LoVo (cell line): Measurements from ENCODE around the gene TADA2A.
"Not testable (repeated sequence)": the region's sequence is repeated elsewhere in the genome, so short reads cannot be mapped to it uniquely, and the experiment has no call there.

ENCODE experiments used
- DNase-seq: peaks from one replicate; pipeline ENCODE4 v3.0.0-alpha.2; 2016; ENCODE audit warnings: low spot score

Gene TADA2A

DNA sequence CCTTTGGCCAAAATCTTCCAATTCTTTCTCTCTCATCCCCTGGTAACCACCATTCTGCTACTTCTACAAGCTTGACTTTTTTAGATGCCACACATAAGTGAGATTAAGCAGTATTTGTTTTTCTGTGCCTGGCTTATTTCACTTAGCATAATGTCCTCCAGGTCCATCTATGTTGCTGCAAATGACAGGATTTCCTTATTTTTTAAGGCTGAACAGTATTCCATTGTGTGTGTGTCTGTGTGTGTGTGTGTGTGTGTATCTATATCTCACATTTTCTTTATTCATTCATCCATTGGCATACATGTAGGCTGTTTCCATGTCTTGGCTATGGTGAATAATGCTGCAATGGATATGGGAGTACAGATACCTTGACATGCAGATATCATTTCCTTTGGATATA lies 6.2 kb upstream of the TADA2A start:
- no peak for DNase-seq

DNA sequence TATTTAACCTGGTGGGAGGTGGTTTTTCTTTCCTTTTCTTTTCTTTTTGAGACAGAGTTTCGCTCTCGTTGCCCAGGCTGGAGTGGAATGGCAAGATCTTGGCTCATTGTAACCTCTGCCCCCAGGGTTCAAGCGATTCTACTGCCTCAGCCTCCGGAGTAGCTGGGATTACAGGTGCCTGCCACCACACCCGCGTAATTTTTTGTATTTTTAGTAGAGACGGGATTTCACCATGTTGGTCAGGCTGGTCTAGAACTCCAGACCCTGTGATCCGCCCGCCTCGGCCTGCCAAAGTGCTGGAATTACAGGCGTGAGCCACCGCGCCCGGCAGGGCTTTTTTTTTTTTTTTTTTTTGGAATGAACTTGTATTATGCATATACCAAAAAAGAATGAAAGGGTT lies 1.2 kb upstream of the TADA2A start:
- not testable (repeated sequence) for DNase-seq

DNA sequence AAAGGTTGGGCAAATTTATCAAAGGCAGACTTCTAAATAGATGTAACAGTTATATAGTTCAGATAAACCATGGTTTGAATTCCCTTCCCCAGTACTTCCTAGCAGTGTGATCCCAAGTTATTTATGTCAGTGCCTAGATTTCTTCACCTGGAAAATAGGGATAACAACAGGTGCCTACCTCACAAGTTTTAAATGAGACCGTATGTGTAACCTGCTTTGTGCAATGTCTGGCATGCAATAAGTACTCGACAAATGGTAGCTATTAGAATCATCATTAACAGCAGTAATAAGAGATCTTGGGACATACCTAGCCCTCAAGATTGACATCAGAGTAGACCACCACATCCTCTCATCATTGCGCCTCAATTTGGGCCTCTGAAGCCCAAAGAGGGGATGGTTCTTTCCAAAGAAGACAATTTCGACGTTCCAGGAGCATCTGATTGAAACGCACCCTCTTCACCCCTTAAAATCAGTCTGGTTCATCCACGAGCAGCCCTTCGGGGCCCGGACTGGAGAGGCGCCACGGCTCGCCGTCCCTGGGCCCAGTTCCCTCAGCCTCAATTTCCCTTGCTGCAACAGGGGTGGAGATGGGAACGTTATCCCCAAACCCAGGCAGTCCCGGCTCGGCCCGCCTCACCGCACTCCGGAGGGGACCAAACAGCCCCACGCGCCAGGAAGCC lies 591 bp upstream of the TADA2A start:
- DNase-seq: no peak

DNA sequence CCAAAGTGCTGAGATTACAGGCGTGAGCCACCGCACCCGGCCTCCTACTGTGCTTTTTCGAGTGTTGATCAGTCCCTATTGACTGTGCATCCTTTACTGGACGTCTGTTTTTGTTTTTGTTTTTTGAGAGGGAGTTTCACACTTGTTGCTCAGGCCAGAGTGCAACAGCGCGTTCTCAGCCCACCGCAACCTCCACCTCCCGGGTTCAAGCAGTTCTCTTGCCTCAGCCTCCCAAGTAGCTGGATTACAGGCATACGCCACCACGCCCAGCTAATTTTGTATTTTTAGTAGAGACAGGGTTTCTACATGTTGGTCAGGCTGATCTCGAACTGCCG lies 1.4 kb downstream of the TADA2A start:
- not testable (repeated sequence) for DNase-seq

DNA sequence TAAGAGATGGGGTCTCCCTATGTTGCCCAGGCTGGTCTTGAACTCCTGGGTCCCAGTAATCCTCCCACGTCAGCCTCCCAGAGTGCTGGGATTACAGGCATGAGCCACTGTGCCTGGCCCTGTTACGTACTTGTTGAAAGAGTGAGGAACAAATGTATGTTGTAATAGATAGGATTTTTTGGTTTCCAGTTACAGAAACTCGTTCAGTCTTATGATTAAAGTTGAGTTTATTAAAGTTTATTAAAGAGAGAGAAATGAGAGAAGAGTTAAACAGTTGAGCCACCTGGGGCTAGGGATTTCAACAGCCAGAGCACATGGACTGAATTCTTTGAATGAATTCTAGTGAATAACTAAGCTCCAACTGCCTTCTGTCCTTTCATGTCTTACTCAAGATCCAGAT lies 3.7 kb downstream of the TADA2A start:
- DNase-seq: no peak

DNA sequence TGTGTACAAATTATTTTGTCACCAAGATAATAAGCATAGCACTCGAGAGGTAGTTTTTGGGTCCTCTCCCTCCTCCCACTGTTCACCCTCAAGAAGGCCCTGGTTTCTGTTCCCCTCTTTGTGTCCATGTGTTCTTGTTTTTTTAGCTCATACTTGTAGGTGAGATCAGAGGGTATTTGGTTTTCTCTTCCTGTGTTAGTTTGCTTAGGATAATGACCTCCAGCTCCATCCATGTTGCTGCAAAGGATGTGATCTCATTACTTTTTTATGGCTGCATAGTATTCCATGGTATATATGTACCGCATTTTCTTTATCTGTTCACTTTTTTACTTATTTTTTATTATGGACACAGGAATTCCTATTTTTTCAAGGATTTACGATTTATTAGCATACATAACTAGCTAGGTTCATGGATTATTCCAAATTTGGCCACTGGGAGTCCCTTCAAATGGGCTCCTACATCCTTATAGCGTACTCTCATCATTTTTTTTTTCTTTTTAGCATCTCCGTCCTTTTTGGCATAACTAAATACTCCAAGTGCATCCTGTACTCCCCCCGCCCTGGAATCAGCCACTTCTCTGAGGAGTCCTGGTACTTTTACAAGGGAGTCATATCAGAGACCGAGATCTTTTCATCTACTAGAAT lies 7.3 kb downstream of the TADA2A start:
- DNase-seq: no peak

DNA sequence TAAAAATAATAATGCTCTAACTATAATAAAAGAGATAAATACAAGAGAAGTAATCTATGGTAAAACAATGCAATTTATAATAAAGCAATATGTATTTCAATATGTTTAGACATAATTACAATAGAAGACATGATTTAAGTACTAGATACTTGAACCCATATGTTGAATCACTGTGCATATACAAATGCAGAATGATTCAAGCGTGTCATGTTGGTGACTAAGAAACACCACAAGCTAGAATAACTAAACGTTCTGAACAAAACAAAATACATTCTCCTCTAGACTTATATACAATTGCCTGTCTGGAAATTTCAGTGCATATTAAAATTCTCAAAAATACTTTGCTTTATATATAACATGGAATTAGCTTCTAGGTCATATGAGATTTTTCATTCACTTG lies 11.2 kb downstream of the TADA2A start:
- DNase-seq: no peak

DNA sequence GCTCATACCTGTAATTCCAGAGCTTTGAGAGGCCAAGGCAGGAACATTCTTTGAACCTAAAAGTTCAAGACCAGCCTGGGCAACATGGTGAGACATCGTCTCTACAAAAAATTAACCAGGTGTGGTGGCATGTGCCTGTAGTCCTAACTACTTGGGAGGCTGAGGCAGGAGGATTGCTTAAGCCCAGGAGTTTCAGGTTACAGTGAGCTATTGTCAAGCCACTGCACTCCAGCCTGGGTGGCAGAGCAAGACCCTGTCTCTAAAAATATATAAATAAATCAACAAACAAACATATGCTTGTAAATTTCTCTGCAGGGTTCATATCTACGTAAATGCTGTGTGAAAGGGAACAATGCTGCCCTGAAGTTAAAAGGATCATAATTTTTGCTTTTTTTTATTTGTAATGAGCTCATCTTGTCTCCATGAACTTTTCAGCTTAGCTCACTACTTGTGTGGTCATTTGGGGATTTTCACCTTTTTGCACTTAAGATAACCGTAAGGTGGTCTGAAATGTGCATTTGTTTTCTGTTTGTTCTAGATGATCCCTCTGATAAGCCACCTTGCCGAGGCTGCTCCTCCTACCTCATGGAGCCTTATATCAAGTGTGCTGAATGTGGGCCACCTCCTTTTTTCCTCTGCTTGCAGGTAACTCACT lies 16.4 kb downstream of the TADA2A start:
- DNase-seq: no peak

DNA sequence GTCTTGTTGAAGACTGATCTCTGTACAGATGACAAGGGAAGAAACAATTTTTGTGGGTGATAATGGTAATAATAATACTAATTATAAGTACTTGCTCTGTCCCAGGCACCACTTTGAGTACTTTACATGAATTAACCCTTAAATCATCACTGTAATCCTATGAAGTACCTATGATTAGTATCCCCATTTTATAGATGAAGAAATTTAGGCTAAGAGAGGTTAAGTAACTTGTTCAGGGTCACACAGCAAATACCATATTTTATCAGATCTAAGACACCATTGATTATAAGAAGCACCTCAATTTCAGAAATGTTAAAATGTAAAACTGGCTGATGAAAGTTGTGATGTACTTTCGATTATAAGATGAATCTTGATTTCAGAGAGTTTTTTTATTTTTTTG lies 18.6 kb downstream of the TADA2A start:
- DNase-seq: no peak

DNA sequence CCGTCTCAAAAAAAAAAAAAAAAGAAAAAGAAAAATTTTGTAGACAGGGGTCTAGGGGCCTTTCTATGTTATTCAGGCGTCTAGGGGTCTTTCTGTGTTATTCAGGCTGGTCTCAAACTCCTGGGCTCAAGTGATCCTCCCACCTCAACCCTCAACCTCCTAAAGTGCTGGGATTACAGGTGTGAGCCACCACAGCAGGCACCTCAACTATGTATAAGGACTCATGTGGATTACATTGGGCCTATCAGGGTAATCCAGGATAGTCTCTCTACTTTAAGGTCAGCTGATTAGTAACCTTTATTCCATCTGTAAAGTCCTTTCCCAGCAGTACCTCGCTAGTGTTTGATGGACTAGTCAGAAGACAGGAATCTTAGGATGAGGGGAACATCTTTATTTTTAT lies 22.4 kb downstream of the TADA2A start:
- no peak for DNase-seq

DNA sequence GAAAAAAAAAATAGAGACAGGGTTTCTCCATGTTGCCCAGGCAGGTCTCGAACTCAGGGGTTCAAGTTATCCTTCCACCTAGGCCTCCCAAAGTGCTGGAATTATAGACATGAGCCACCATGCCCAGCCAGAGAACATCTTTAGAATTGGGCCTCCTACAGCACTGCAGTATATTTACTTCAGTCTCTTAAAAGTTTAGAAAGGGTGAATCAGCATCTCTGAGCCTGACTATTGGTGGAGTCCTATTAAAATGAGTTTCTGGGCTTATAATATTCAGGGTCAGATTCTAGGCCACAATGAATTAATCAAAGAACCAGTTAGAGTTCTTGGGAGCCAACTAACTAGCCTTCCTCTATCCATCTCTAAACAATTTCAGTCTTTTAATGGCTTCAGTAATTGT lies 22.8 kb downstream of the TADA2A start:
- DNase-seq: no peak

DNA sequence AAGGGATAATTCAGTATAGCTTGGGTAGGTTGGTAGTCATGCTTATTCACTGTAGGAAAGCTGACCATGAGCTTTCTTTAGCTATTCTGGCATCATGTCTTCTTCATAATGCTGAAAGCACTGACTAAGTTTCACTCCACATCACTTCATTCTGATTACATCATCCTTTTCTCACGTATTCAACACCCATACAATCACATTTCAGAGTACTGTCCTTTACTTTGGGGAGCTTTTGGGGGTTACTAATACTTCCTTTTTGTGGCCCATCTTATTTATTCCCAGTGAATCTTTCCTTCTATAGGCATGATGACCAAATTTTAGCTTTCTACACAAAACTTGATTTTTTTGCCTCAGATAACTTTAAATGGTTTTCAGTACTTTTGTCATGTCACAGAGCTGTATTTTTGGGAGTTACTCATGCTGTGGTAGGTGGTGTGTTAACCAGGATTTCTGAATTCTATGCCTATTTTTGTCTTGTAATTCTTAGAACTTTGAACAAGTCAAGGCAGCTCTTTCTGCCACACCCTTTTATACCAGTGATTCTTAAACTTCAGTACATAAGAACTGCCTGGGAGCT lies 23.5 kb downstream of the TADA2A start:
- DNase-seq: no peak

DNA sequence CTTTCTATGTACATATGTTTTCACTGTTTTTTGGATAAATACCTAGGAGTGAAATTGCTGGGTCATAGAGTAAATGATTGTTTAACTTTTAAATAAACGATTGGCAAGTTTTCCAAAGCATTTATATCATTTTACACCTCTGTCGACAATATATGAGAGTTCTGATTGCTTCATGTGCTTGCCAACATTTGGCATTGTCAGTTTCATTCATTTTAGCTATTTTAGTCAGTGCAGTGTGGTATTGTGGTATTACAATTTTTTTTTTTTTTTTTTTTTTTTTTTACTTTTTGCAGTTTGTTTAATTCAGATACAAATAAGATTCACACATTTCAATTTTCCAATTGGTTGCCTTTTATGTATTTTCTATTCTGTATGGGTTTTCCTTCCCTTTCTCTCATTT lies 26.0 kb downstream of the TADA2A start:
- DNase-seq: no peak

DNA sequence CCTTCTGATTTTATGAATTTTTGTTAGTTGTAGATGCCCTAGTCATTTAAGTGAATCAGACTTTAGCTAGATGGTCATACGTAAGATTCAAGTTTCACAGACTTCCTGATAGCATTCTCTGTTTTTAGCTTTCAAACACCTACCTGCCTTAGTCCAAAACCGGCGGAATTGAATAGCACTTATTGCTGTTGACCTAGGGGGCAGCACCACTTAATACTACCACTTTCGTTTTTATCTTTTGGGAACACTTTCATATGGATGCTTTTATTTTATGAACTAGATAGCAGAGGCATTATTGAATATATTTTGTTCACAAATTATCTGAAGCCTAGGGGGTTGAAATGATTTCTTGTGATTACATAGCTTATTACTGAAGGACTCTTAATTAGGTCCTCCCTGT lies 31.5 kb downstream of the TADA2A start:
- no peak for DNase-seq

DNA sequence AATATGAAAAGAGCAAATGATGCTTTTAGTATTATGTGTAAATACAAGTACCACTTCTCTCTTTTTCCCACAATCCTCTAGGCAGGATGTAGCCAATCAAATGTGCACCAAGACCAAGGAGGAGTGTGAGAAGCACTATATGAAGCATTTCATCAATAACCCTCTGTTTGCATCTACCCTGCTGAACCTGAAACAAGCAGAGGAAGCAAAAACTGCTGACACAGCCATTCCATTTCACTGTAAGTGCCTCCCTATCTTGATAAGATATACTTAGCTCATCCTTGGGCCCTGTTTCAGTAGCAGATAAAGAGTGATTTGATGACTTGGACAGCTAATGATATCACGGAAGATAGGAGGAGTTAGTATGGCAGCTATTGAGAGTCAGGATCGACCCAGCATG lies 33.7 kb downstream of the TADA2A start:
- no peak for DNase-seq

DNA sequence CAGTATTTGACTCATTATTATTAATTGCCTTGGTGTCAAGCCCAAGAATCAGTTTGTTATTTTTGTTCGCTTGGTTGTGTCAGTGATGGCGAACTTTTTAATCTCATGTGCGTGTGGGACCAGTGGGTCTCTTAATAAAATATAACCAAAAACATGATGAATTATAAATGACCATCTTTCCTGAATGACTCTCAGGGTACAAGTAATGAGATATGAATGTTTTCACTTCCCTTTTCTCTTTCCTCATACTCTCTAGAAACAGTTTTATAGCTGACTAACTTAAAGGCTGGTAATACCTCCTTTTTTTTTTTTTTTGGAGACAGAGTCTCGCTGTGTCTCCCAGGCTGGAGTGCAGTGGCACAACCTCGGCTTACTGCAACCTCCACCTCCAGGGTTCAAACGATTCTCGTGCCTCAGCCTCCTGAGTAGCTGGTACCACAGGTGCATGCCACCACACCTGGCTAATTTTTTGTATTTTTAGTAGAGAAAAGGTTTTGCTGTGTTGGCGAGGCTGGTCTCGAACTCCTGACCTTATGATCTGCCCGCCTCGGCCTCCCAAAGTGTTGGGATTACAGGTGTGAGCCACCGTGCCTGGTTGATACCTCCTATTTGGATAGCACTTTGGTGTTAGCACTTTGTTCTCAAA lies 34.8 kb downstream of the TADA2A start:
- DNase-seq: not testable (repeated sequence)

DNA sequence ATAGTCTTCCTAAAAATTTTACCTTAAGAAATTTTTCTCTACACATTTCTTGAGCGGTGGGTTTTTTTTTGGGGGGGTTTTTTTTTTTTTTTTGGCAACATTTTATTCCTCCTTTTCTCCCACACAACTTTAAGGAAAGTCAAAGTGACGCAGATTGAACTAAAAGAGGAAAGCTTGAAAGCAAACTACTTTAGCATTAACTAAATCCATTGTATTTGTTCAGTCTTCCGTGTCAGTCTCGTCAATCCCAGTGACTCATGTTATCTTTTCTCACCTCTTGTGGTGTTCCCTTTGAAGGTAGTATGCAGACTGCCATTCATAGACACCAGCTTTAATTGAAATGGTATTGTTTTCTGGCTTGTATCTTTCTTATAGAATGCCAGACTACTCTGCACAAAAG lies 39.3 kb downstream of the TADA2A start:
- DNase-seq: no peak

DNA sequence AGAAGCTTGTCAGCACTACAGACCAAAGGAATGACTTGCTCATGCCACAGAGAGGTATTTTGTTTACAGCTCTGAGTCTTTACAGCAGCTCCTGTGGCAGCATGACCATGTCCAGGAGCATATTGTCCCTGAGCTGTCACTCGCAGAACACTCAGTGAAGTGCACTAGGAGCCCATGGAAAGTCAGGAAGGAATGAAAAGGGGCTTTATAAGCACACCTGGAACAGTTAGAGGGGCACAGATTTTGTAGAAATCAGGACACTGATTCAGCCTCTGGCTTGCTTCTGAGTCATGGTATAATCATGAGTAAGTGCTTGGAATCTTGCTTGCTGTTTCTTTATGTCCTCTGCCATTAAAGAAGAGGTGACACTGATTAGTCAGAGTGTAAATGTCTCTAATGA lies 41.0 kb downstream of the TADA2A start:
- DNase-seq: no peak

DNA sequence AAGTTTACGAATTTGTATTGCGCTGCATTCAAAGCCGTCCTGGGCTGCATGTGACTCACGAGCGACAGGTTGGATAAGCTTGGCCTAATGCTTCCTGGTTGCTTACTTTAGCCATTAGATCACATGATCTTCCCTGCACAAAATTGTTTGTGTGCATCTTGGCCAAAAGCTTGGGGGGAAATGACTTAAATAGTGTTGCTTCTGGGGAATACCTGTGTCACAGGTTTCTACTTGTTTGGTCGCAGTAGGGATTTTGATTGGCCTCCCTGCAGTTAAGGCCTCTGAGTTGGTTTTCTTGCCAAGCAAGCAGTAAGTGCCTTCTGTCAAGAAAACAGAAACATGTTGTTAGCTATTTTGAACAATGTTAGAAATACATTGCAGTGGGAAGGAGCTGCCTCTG lies 43.4 kb downstream of the TADA2A start:
- DNase-seq: no peak

DNA sequence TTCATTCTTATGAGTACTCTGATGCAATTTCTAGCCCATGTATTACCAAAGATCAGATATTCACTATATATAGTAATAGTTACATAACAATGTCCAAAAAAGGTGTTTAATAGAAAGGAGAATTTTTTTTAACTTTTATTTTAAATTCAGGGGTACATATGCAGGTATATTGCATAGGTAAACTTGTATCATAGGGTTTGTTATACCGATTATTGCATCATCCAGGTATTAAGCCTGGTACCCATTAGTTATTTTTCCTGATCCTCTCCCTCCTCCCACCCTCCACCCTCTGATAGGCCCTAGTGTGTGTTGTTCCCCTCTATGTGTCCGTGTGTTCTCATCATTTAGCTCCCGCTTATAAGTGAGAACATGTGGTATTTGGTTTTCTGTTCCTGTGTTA lies 51.1 kb downstream of the TADA2A start:
- DNase-seq: not testable (repeated sequence)

DNA sequence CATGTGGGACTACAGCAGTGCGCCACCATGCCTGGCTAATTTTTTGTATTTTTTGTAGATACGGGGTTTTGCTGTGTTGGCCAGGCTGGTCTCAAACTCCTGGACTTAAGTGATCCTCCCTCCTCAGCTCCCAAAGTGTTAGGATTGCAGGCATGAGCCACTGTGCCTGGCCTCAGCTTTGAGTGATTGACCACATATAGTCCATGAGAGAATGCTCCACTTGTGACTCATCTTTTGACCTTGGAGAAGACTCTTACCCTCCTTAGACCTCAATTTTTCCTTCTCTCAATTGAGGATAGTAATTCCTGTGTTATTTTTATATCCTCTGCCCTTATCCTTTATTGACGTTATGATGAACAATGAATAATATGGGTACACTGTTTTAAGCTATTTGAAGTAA lies 52.1 kb downstream of the TADA2A start:
- no peak for DNase-seq

DNA sequence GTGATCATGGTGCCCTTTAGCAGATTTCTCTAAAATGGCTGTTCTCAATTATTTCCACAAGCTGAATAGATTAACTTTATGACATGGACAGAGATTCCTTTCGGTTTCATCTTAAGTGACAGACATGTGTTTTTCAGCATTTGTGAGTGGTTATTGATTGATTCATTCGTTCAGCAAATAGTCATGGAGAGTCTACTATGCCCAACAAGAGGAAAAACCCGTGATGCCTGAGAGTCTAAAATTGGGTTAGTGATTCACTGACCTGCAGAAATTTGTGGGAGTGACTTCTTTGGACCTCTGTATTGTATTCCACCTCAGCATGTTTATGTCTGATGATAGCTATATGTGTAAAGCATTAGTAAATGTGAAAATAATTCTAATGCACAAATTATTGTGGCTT lies 55.0 kb downstream of the TADA2A start:
- no peak for DNase-seq

DNA sequence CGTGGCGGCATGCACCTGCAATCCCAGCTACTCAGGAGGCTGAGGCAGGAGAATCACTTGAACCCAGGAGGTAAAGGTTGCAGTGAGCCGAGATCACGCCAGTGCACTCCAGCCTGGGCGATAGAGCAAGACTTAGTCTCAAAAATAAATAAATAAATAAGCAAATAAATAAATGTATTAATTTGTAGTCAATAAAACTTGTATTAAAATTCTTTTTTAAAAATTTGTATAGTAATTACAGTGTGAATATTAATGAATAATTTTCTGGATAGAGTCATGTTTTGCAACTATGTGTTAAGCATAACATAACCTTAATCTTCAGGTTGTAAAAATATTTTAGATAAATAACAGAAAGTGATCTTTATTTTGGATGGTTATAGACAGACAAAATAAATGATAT lies 55.8 kb downstream of the TADA2A start:
- DNase-seq: no peak
